Osteoblast (primary cell): ENCODE results near the gene MMS22L. TPM values are rescaled to one million over a fixed set of nuclear protein-coding genes. Genes with fewer than 3 reads are reported as not detected.

Source experiments
- DNase-seq: peaks from one replicate; pipeline ENCODE4 v3.0.0; 2011; ENCODE audit warnings: low spot score, mixed read lengths; ENCODE audit not compliant: insufficient read length; ENCODE audit errors: missing footprints
- H2AFZ ChIP-seq: 2 replicates; pipeline ENCODE4 v1.6.0; 2011; ENCODE audit warnings: mild to moderate bottlenecking, low read length
- H3K27ac ChIP-seq: 2 replicates; pipeline ENCODE4 v1.5.1; 2011; ENCODE audit warnings: mild to moderate bottlenecking, low read depth, low read length, moderate library complexity
- H3K27me3 ChIP-seq: 2 replicates; pipeline ENCODE4 v1.6.0; 2012; ENCODE audit warnings: mild to moderate bottlenecking, control low read depth, inconsistent platforms, low read length, moderate library complexity; ENCODE audit not compliant: insufficient read depth
- H3K36me3 ChIP-seq: 2 replicates; pipeline ENCODE4 v1.5.1; 2011; ENCODE audit warnings: mild to moderate bottlenecking, low read length, control low read depth, moderate library complexity; ENCODE audit not compliant: insufficient read depth
- H3K4me1 ChIP-seq: 2 replicates; pipeline ENCODE4 v1.5.1; 2011; ENCODE audit warnings: mild to moderate bottlenecking, low read length, control low read depth, moderate library complexity; ENCODE audit not compliant: insufficient read depth
- H3K4me2 ChIP-seq: 2 replicates; pipeline ENCODE4 v1.6.0; 2011; ENCODE audit warnings: mild to moderate bottlenecking, low read length; ENCODE audit not compliant: insufficient read depth
- H3K4me3 ChIP-seq: fragments of 200-600 bp; sonication (generic); 3 replicates; pipeline ENCODE4 v1.5.1; 2012; ENCODE audit warnings: mild to moderate bottlenecking, low read length, inconsistent platforms; ENCODE audit not compliant: insufficient read depth
- H3K79me2 ChIP-seq: 2 replicates; pipeline ENCODE4 v1.6.0; 2012; ENCODE audit warnings: mild to moderate bottlenecking, low read length, control low read depth, inconsistent platforms; ENCODE audit not compliant: insufficient read depth
- H3K9me3 ChIP-seq: 2 replicates; pipeline ENCODE4 v1.5.1; 2011; ENCODE audit warnings: low read depth, low read length, control low read depth
- H4K20me1 ChIP-seq: 2 replicates; pipeline ENCODE4 v1.6.0; 2012; ENCODE audit warnings: mild to moderate bottlenecking, low read length, control low read depth; ENCODE audit not compliant: insufficient read depth
- CTCF ChIP-seq: IDR thresholded peaks from 2 replicates; pipeline ENCODE4 v1.5.1; 2011; ENCODE audit warnings: mild to moderate bottlenecking, low read depth, low read length, moderate library complexity; ENCODE audit errors: extremely low read depth
- total RNA-seq: library from RNA; depleted of rRNA; stranded (reverse); fragments of >200 nt; gene quantifications from 2 replicates; pipeline ENCODE4 v1.2.3, GENCODE V29; 2012

The MMS22L gene
- total RNA-seq, 1 donor: 11.9 TPM

- no peaks in the 10 kb centered on the region for H4K20me1 ChIP-seq
- no peak for TF ChIP-seq CTCF
- DNase-seq: no peak
- no peaks in the 10 kb centered on the region for H3K79me2 ChIP-seq
- no peak overlapping the region for H3K27ac ChIP-seq
- H3K27me3 ChIP-seq: no peaks in the 10 kb centered on the region
- no peaks in the 10 kb centered on the region for H3K4me1 ChIP-seq
- no peak overlapping the region for H2AFZ ChIP-seq
- no peaks in the 10 kb centered on the region for H3K36me3 ChIP-seq
- no peak overlapping the region for H3K4me3 ChIP-seq
- H3K9me3 ChIP-seq: no peaks in the 10 kb centered on the region
- no peak overlapping the region for H3K4me2 ChIP-seq
Observed at GRCh38 chr6:97145691-97146090, 137.3 kb downstream of the MMS22L start.

- H4K20me1 ChIP-seq: no peaks in the 10 kb centered on the region
- no peak overlapping the region for H3K4me2 ChIP-seq
- H3K4me3 ChIP-seq: no peak overlapping the region
- TF ChIP-seq CTCF: no peak
- H3K27ac ChIP-seq: no peak overlapping the region
- H3K79me2 ChIP-seq: no peaks in the 10 kb centered on the region
- no peaks in the 10 kb centered on the region for H3K9me3 ChIP-seq
- no peaks in the 10 kb centered on the region for H3K27me3 ChIP-seq
- no peak overlapping the region for H2AFZ ChIP-seq
- DNase-seq: no peak
- no peaks in the 10 kb centered on the region for H3K36me3 ChIP-seq
- H3K4me1 ChIP-seq: no peaks in the 10 kb centered on the region
Observed at GRCh38 chr6:97141756-97142155, 141.3 kb downstream of the MMS22L start.

- Histone ChIP-seq H4K20me1 (no peaks in the 10 kb centered on the region), H3K27me3 (no peaks in the 10 kb centered on the region), H3K4me3 (no peak overlapping the region), H3K4me1 (no peaks in the 10 kb centered on the region), H3K9me3 (no peaks in the 10 kb centered on the region), H3K36me3 (no peaks in the 10 kb centered on the region), H3K4me2 (no peak overlapping the region), H2AFZ (no peak overlapping the region), H3K27ac (no peak overlapping the region), H3K79me2 (no peaks in the 10 kb centered on the region)
- DNase-seq: no peak
- TF ChIP-seq CTCF: no peak
Observed at GRCh38 chr6:97138581-97138980, 144.4 kb downstream of the MMS22L start.

GRCh38 chr6:97136626-97137358, 146.2 kb downstream of the MMS22L start:
- H3K36me3 ChIP-seq: no peaks in the 10 kb centered on the region
- H2AFZ ChIP-seq: no peak overlapping the region
- no peak overlapping the region for H3K4me2 ChIP-seq
- H3K27me3 ChIP-seq: no peaks in the 10 kb centered on the region
- no peak for DNase-seq
- H4K20me1 ChIP-seq: no peaks in the 10 kb centered on the region
- H3K79me2 ChIP-seq: no peaks in the 10 kb centered on the region
- no peak for TF ChIP-seq CTCF
- H3K9me3 ChIP-seq: no peaks in the 10 kb centered on the region
- no peak overlapping the region for H3K27ac ChIP-seq
- no peaks in the 10 kb centered on the region for H3K4me1 ChIP-seq
- no peak overlapping the region for H3K4me3 ChIP-seq
